ENCODE measurements around the gene SHLD1.

SHLD1 gene

DNA sequence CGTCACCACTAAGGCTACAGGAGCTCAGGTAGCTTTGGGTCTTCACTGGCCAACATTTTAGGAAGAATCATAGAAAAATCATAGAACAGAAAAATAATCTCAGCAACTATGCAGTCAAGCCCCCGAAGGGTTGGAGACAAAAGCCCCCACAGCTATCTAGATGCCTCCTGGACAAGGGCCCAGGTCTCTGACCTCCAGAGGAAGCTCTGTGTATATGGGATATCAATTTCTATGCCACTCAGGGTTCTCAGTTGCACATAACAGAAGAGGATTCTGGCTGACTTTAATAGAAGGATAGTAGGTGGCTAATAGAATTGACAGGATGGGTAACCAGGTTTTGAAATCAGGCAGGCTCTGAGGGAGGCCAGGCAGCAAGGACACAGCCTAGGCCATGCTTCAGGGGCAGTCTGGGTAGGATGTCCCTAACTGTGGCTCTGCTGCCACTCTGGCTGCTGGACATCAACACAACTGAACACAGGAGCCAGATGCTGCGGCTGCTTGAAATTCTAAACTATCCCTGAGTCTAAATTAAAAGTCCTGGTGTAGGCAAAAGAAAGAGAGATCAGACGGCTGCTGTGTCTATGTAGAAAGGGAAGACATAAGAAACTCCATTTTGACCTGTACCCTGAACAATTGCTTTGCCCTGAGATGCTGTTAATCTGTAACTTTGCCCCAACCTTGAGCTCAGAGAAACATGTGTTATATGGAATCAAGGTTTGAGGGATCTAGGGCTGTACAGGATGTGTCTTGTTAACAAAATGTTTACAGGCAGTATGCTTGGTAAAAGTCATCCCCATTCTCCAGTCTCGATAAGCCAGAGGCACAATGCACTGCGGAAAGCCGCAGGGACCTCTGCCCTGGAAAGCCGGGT lies 134.5 kb downstream of the SHLD1 start:
- Histone ChIP-seq H3K27me3 (ENCODE audit: insufficient read depth, low read depth) (no peaks in the 10 kb centered on the region), H3K36me3 (ENCODE audit: insufficient read depth) (no peaks in the 10 kb centered on the region), H3K9ac (no peak overlapping the region), H3K4me2 (no peak overlapping the region), H3K4me1 (ENCODE audit: low read depth, poor library complexity, severe bottlenecking) (no peaks in the 10 kb centered on the region), H3K4me3 (IDR thresholded peaks at IDR 0.05; ENCODE audit: insufficient read depth, low read depth, low read length) (no peak overlapping the region), H4K20me1 (ENCODE audit: insufficient read depth) (no peaks in the 10 kb centered on the region), H3K27ac (no peak overlapping the region), H2AFZ (ENCODE audit: low read depth) (no peak overlapping the region), H3K79me2 (ENCODE audit: insufficient read depth, low read depth) (no peaks in the 10 kb centered on the region)
- TF ChIP-seq, protein P1, sequence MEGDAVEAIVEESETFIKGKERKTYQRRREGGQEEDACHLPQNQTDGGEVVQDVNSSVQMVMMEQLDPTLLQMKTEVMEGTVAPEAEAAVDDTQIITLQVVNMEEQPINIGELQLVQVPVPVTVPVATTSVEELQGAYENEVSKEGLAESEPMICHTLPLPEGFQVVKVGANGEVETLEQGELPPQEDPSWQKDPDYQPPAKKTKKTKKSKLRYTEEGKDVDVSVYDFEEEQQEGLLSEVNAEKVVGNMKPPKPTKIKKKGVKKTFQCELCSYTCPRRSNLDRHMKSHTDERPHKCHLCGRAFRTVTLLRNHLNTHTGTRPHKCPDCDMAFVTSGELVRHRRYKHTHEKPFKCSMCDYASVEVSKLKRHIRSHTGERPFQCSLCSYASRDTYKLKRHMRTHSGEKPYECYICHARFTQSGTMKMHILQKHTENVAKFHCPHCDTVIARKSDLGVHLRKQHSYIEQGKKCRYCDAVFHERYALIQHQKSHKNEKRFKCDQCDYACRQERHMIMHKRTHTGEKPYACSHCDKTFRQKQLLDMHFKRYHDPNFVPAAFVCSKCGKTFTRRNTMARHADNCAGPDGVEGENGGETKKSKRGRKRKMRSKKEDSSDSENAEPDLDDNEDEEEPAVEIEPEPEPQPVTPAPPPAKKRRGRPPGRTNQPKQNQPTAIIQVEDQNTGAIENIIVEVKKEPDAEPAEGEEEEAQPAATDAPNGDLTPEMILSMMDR (conservative IDR thresholded peaks at IDR 0.05; ENCODE audit: low read depth, low read length), result no peak

DNA sequence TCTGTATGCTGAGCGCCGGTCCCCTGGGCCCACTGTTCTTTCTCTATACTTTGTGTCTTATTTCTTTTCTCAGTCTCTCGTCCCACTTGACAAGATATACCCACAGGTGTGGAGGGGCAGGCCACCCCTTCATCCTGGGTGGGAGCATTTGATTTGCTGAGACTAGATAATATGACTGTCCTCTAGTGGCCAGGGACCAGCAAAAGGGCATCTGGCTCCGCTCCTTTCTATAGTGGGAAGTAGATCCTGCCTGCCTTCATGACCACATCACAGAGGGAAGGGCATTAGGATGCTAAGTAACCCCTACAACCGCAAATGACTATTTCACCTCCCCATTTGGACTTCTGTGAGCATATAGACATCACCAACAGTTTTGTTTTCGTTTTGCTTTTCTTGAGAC lies 135.7 kb downstream of the SHLD1 start:
- Histone ChIP-seq H4K20me1 (ENCODE audit: insufficient read depth) (no peaks in the 10 kb centered on the region), H2AFZ (ENCODE audit: low read depth) (no peak overlapping the region), H3K79me2 (ENCODE audit: insufficient read depth, low read depth) (no peaks in the 10 kb centered on the region), H3K27me3 (ENCODE audit: insufficient read depth, low read depth) (no peaks in the 10 kb centered on the region), H3K36me3 (ENCODE audit: insufficient read depth) (no peaks in the 10 kb centered on the region), H3K9ac (no peak overlapping the region), H3K4me3 (IDR thresholded peaks at IDR 0.05; ENCODE audit: insufficient read depth, low read depth, low read length) (no peak overlapping the region), H3K27ac (no peak overlapping the region), H3K4me1 (ENCODE audit: low read depth, poor library complexity, severe bottlenecking) (no peaks in the 10 kb centered on the region), H3K4me2 (no peak overlapping the region)
- TF ChIP-seq, protein P1 (conservative IDR thresholded peaks at IDR 0.05; ENCODE audit: low read depth, low read length), result no peak

DNA sequence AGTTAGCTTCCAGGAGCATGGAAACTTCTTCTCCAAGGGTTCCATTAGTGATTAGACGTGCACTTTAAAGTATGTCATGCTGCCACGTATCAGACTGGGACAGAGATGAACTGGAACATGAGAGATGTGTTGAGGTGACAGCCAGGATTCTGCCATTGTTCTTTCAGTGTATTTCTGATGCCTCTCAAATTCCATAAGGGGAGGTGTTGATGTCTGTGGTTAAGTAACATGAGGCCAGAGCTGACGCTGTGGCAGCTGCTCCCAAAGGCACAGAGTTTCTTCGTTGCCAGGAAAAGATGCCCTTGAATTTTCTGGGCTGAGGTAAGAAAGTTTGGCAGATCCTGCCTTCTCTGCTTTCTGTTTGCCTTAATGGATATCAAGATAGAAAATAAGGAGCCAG lies 136.6 kb downstream of the SHLD1 start:
- TF ChIP-seq, protein P1 (conservative IDR thresholded peaks at IDR 0.05; ENCODE audit: low read depth, low read length), result no peak
- no peak overlapping the region for H3K9ac ChIP-seq
- H3K4me2 ChIP-seq, result no peak overlapping the region
- no peaks in the 10 kb centered on the region for H3K36me3 ChIP-seq (ENCODE audit: insufficient read depth)
- H3K79me2 ChIP-seq (ENCODE audit: insufficient read depth, low read depth), result no peaks in the 10 kb centered on the region
- H2AFZ ChIP-seq (ENCODE audit: low read depth), result no peak overlapping the region
- H3K27me3 ChIP-seq (ENCODE audit: insufficient read depth, low read depth), result no peaks in the 10 kb centered on the region
- no peak overlapping the region for H3K4me3 ChIP-seq (IDR thresholded peaks at IDR 0.05; ENCODE audit: insufficient read depth, low read depth, low read length)
- no peaks in the 10 kb centered on the region for H3K4me1 ChIP-seq (ENCODE audit: low read depth, poor library complexity, severe bottlenecking)
- no peak overlapping the region for H3K27ac ChIP-seq
- no peaks in the 10 kb centered on the region for H4K20me1 ChIP-seq (ENCODE audit: insufficient read depth)

DNA sequence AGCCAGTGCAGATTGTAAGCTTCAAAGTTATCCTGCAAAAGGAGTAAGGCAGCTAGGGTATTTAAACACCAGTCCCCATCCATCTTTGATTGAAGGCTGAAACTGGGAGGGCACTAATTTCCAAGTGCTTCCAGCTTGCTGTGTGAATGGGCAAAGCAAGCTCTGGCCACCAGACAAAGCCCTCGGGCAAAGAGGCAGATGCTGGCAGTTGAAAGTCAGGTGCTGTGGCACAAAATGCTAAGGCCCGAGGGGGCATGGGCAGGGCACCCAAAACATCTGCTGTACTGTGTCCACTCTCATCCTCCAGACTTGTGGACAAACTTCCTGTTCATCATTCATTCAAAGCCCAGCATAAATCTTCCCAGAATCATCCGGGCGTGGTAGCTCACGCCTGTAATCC lies 137.2 kb downstream of the SHLD1 start:
- no peaks in the 10 kb centered on the region for H3K4me1 ChIP-seq (ENCODE audit: low read depth, poor library complexity, severe bottlenecking)
- no peak overlapping the region for H3K9ac ChIP-seq
- no peak overlapping the region for H3K27ac ChIP-seq
- no peak overlapping the region for H2AFZ ChIP-seq (ENCODE audit: low read depth)
- H3K79me2 ChIP-seq (ENCODE audit: insufficient read depth, low read depth), result no peaks in the 10 kb centered on the region
- no peaks in the 10 kb centered on the region for H4K20me1 ChIP-seq (ENCODE audit: insufficient read depth)
- H3K4me2 ChIP-seq, result no peak overlapping the region
- H3K4me3 ChIP-seq (IDR thresholded peaks at IDR 0.05; ENCODE audit: insufficient read depth, low read depth, low read length), result no peak overlapping the region
- H3K27me3 ChIP-seq (ENCODE audit: insufficient read depth, low read depth), result no peaks in the 10 kb centered on the region
- H3K36me3 ChIP-seq (ENCODE audit: insufficient read depth), result no peaks in the 10 kb centered on the region
- TF ChIP-seq, protein P1 (conservative IDR thresholded peaks at IDR 0.05; ENCODE audit: low read depth, low read length), result no peak

Measured in KMS-11 (cell line).